ENCODE results near the gene KCNQ1.

KCNQ1 gene

DNA sequence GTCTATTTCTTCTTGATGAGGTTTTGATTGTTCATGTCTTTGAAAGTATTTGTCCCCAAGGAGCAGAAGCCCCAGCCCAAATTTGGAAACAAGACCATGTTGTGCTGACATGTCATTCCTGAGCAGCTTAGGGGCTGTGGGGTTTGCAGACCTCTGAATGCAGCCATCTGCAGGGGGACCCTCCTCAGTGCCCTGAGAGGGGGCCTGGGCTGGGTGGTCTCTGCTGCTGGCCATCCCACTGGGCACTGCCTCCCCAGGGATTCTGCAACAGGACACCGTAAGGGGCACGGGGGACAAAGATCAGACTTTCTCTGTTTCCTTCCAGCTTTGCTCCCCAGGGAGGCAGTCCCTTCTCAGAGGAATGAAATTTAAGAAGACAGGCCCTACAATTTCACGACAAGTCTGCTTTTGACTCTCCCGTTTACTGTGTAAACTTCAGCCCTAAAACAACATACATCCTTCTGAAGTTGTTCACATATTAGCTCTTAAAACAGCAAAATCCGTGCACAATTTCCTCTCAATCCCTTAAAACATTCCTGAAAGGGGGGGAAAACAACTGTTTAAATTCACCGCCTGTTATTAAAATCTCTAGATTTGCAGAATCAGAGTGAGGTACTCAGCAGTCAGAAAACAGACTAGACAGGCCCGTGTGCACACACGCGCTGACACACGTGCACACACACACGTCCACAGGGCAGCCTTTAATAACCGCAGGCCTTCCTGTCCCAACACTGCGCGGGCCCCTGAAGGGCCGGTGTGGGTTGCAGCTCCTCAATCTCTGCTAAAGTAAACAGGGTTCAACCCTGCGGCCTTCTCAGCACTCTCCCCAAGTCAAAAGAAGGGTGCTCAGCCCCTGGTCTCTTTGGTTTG lies 109.8 kb downstream of the KCNQ1 start:
- no peak for DNase-seq (ENCODE audit: low read depth)

DNA sequence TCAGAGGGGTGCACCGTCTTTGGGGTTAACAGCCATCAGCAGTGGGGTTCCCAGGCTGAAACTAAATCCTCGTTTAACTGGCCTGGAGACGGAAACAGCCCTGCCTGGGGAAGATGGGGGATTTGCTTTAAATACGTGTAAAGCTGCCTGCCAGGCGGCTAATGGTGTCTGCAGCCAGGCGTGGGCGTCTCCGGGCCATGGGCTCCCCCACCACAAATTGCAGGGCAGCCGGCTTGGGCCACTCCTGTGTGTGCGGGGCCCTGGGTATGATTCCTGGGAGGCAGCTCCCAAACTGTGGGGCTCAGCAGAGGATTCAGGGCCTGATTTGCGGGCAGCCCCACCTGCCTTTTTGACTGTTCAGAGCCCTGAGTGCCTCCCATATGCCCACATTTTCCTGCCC lies 110.5 kb downstream of the KCNQ1 start:
- no peak for DNase-seq (ENCODE audit: low read depth)

DNA sequence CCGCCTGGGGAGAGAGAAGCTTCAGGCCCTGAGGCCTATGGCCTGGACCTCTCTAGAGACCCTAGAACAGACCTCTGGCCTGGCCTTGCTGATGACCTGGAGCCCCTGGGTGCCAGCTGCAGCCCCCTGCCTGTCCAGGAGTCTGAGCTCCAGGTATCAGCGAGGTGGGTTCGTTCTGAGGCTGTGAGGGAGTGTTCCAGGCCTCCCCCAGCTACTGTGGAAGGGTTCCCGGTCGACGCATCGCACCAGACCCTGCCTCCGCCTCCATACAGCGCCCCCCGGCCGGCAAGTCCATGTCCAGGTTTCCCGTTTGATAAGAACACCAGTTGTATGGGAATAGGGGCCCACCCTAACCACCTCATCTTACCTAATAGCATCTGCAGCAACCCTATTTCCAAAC lies 111.1 kb downstream of the KCNQ1 start:
- DNase-seq (ENCODE audit: low read depth), result no peak

- DNase-seq (ENCODE audit: low read depth), result no peak
Observed at GRCh38 chr11:2557381-2557780, 112.6 kb downstream of the KCNQ1 start.

DNA sequence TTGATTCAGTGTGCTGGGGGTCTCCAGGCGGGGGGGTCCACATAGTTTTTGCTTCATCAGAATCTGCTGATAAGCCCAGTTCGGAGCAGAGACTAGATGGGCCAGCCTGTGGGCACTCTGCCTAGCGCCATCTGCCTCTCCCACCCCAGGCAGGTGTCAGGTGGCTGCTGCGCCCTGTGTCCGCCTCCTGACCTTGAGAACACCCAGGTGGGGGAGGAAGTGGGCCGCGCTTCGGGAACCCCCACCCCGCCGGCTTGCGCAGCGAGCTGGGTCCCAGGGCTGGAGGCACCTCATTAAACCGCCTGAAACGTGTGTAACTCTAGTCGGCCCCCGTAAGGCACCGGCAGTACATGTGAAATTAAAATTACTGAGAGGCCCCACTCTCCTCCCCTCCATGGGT lies 113.6 kb downstream of the KCNQ1 start:
- no peak for DNase-seq (ENCODE audit: low read depth)

GRCh38 chr11:2558861-2559526 lies 114.2 kb downstream of the KCNQ1 start:
- DNase-seq (ENCODE audit: low read depth), result no peak

GRCh38 chr11:2559527-2560311 lies 114.9 kb downstream of the KCNQ1 start:
- no peak for DNase-seq (ENCODE audit: low read depth)

DNA sequence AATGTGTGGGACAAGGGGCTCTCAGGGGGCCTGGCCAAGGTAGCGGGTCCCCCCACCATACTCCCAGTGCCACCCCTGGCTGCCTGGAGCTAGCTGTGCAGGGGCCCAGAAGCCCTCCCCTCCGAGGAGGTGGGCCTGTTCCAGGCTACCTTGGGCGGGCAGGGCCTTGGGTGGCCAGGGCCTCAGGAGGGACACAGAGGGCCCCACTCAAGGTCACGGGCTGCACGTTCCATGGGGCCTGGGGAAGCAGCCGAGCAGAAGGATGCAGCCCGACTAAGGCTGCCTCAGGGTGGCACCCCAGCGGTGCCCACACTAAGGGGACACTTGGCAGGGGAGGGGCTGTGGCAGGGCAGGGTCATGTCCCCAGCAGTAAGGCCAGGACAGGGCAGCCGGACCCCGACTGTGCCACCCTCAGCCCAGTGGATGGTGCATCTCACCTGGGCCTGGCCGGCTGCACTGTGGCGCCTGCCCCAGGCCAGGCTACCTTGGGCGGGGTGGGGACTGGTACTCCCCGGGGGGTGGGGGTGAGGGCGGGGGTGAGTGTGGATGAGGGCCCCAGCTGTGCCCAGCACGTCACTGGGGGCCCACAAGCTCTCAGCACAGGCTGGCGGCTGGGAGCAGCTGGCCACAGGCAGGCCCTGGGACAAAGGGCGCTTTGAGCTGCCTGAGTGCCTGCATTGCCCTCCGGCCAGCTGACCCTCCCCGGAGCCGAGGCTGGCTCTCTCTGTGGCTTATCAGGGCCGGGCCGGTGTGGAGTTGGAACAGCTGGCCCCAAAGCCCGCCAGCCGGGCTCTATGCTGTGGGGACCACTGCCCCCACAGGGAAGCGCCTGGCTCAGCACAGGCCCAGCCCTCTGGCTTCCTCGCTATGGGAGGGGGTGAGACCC lies 117.1 kb downstream of the KCNQ1 start:
- DNase-seq (ENCODE audit: low read depth), result no peak

DNA sequence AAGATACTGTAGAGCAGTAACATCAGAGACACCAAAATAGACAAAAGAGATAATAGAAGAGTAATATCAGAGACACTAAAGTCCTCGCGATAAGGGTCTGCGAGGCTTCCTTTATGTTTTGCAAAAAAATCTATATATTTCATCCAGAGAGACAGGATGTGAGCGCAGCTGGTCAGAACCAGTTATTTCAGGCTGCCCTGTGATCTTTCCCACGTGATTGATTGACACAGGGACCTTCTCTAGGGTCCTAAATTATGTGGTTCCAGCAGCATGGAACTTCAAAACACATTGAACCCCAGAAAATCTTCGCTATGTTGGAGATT lies 118.0 kb downstream of the KCNQ1 start:
- DNase-seq (ENCODE audit: low read depth), result no peak

DNA sequence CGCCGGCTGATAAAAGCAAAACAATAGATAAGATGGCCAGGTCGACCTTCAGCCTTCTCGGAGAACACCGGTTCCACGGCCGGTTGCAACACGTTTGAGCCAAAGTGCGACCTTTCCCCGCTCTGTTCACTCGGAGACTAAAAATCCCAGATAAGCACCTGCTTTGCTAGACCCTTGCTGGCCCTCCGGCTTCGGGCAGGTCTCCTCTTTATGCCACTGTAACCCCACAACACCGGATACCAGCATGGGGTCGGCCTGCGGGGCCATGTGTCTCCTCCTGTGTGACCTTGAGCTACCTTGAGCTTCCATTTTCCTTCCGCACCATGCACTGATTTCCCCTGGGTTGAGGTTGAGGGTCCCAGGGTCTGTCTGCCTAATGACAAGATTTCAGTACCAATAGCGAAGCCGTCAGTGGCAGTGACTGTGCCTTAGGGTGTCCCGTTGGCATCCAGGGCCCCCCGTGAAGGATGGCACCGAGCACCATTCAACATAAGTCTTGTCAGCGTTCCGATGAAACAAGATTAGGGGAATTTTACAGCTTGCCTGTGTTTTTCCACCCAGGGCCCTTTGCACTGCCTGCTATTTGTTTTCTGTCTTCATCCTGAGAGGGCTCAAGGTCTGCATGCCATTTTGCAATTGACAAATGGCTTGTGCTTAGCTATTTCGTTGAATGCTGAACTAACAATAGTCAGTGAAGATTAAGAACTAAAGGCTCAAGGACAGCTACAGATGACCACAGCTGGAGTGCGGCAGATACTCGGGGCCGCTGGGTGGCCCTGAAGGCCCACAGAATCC lies 118.6 kb downstream of the KCNQ1 start:
- no peak for DNase-seq (ENCODE audit: low read depth)

DNA sequence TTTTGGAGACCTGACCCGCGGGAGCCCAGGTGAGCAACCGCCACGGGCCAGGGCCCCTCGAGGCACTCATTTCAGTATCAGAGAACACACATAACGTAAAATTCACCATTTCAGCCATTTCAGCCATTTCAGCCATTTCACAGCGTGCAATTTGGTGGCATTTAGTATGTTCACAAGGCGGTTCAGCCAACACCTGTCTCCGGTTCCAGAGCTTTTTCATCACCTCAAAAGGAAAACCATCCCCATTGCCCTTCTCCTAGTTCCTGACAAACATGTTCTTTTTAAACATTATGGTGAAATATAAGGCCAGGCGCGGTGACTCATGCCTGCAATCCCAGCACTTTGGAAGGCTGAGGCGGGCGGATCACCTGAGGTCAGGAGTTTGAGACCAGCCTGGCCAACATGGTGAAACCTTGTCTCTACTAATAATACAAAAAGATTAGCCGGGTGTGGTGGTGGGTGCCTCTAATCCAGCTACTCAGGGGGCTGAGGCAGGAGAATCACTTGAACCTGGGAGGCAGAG lies 119.3 kb downstream of the KCNQ1 start:
- DNase-seq (ENCODE audit: low read depth), result no peak

DNA sequence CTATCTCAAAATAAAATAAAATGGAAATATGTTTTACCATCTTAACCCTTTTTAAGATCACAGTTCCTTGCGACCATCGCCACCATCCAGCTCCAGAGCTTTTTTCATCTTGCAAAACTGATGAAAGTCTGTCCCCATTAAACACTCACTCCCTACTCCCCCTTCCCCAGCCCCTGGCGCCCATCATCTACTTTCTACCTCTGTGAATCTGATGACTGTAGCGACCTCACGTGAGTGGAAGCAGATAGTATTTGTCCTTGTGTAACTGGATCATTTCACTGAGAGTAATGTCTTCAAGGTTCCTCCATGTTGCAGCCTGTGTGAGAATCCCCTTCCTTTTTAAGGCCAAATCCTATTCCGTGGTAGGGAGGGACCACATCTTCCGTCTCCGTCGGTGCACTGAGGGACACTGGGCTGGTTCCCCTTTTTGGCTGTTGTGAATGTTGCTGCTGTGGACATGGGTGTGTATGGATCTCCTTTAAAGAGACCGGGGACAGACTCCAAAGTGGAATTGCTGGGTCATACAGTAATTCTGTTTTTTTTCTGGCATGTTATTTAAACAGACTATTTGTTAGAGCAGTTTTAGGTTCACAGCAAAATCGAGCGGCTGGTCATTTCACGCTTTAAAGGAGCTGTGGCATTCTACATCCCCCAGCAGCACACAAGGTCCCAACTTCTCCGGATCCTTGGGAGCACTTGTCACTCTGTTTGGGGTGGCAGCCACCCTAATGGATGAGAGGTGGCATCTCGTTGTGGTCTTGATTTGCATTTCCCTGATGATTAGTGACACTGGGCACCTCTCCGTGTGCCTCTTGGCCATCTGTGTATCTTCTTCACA lies 120.0 kb downstream of the KCNQ1 start:
- no peak for DNase-seq (ENCODE audit: low read depth)

DNA sequence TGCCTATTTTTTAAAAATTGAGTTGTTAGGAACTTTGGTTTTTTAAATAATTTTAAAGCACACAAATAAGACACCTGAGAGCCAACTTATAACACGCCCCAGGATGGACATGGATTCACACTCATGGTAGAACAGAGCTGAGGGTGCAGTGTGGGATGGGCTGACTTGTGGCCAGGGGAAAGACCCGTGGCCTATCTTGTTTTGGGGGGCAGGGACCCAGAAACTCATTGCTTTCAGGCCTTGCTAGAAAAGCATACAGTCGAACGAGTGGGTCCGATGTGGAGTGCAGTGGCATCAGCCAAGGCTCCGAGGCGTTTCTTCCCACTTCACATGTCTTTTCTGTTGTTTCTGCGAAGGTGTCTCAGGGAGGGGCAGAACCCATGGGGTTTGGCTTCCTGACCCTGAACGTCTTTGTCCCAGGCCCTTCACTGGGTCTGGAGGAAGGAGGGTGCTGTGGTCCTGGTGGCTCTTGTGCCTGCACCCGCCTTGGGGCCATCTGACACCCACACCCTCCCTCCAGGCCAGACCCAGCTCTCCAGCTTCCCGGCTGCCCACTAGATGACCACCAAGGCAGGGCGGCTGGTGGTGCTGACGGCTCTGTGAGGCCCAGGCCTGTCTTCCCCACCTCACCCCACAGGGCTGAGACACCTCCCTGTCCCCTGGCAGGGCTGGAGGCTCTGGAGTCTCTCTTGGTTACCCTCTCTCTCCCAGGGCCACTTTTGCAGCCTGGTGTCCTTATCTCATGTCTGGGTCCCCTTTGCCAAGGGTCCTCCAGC lies 120.8 kb downstream of the KCNQ1 start:
- DNase-seq (ENCODE audit: low read depth), result no peak

DNA sequence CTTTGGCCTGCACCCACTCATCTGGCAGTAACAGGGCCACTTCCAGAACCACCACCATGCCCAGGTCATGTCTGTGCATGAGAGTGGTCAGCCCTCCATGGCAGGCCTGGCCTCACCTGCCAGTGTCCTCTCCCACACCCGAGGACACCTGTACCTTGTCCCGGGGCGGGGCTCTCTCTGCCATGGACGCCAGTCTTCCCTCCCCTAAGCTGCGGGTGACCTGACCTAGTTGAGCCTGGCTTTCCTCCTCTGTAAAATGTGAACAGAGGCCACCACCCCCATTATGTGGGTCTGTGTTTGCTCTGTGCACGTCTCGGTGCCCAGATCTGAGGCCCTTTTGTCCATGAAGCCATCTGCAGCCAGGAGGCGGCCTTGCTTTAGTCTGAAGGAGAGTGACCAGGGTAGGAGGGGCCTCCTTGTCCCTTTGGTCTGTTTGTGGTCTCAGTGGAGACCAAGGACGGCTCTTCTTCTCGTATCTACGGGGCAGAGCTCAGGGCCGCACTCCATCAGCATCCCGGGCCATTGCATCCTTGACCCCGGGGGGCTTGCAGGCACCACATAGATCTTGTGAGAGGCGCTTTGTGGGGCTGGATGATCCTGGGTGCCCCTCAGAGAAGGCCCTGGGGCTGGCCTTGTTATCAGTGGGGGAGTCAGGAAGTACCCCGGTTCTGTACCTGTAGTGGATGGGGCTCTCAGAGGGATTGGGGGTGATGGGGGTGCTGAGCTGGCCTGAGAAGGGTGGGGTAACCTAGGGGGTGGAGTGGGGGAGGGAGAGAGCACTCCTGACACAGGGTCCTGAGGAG lies 121.6 kb downstream of the KCNQ1 start:
- DNase-seq (ENCODE audit: low read depth), result no peak

DNA sequence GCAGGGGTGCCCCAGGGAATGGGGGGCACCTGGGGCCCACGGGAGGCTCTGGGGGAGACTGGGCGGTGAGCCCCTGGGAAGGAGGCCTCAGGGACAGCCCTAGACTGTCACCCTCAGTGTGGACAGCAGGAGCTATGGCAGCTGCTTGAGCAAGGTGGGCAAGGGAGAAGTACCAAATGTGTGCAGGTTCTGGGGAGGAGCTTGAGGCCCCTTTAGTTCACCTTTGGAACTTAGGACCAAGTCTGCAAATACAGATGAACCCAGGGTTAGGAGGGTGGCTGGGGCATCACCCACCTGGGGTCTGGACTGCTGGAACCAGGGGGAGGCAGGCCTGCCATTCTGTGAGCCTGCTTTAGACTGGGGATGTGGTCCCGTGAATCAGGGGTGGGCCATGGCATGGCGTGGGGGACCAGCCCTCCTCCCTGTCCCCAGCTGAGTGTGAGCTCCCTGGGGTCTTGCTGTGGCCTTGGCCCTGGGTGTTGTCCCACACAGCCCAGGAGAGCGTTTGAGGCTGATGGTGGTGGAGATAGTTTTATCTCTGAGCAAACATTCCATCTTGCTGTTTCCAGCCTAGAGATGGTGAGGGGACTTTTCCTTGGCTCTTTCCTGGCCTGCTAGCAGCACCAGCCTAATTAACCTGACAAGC lies 122.3 kb downstream of the KCNQ1 start:
- no peak for DNase-seq (ENCODE audit: low read depth)

DNA sequence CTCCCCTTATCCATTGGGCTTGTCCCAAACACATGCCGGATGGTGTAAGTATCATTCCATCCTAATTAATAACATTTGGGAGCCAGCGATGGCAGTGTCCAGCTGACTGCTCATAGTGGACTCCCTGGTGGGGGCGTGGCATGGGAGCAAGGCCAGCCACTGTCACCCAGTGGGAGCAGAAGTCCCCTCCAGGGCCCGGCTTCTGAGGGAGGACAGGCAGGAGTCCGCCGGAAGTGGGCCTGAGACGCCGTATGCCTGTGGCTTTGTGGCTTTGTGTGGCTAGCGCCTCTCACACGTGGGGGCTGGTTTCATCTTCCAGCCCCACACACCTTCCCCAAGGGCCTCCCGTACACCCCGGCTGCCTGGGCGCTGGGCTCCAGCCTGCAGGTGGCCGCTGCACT lies 124.5 kb downstream of the KCNQ1 start:
- no peak for DNase-seq (ENCODE audit: low read depth)

GRCh38 chr11:2569731-2570210 lies 125.0 kb downstream of the KCNQ1 start:
- DNase-seq (ENCODE audit: low read depth), result no peak
